NB4 (cell line): ENCODE results near the gene NLRP10.

ENCODE experiments used
- CTCF ChIP-seq: IDR thresholded peaks from one replicate; pipeline ENCODE4 v1.5.1; 2012; ENCODE audit warnings: low read depth, low read length
- POLR2A ChIP-seq: IDR thresholded peaks from 2 replicates; pipeline ENCODE4 v1.6.1; 2011; ENCODE audit warnings: mild to moderate bottlenecking; ENCODE audit not compliant: insufficient read length; ENCODE audit errors: extremely low read depth

GRCh38 chr11:7964261-7964660 is 986 bp downstream of the NLRP10 start:
- TF ChIP-seq POLR2A = no peak
- no peak for TF ChIP-seq CTCF
